Measurements from ENCODE around the gene HAUS1. TPM values are rescaled to one million over a fixed set of nuclear protein-coding genes. Genes with fewer than 3 reads are reported as not detected.

Gene HAUS1
- polyA plus RNA-seq, 3 donors = 12.1 to 50.4 (median 34.6) TPM

DNA sequence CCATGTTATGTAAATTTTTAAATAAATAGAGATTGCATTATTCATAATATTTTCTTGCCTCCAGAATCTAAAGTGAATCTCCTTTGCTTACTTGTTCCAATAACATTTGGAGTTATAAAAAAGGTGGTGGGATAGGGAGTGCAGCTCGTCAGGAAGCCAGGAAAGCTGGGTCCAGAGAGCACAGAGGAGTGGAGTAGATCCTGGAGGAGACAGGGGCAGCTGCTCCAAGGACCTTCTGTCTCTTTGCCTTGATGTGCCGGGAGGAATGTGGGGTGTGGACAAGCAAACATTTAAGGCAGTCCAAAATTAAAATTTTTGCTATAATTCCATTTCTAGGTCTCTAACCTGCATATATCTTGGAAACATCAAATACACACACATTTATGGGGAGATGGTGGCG, 29.3 kb downstream of the HAUS1 start:
- Histone ChIP-seq H3K4me1 (ENCODE audit: control insufficient read depth in 1 of 2, insufficient read depth in 2 of 2, low read length in 2 of 2) (no peaks in the 10 kb centered on the region), H3K9ac (ENCODE audit: insufficient read depth, low read length, poor library complexity, severe bottlenecking) (no peak overlapping the region), H3K79me2 (ENCODE audit: insufficient read depth, low read length) (no peaks in the 10 kb centered on the region), H3K27me3 (ENCODE audit: control insufficient read depth in 2 of 2, insufficient read depth in 2 of 2, low read length in 2 of 2) (no peaks in the 10 kb centered on the region), H3K27ac (ENCODE audit: low read depth in 1 of 2, low read length in 2 of 2) (no peak overlapping the region), H3K4me3 (replicated peaks in 1 of 3; ENCODE audit: low read depth in 2 of 3, low read length in 3 of 3) (no peak overlapping the region), H3K4me2 (replicated peaks; ENCODE audit: extremely low read depth, low read length, poor library complexity, severe bottlenecking) (no peak overlapping the region), H2AFZ (ENCODE audit: insufficient read depth, low read depth, low read length, poor library complexity, severe bottlenecking) (no peak overlapping the region), H4K20me1 (ENCODE audit: insufficient read depth, low read length) (no peaks in the 10 kb centered on the region), H3K36me3 (replicated peaks in 1 of 2; ENCODE audit: control insufficient read depth in 1 of 2, insufficient read depth in 2 of 2, low read length in 2 of 2) (peaks cover 18 to 21% of the 10 kb centered on the region in 2 donors), H3K9me3 (replicated peaks in 1 of 2; ENCODE audit: control insufficient read depth in 1 of 2, insufficient read depth in 1 of 2, low read length in 2 of 2) (no peaks in the 10 kb centered on the region)
- H3K36me3 Mint-ChIP-seq = peaks cover 29 to 38% of the 10 kb centered on the region in 2 donors
- 100% methylated on average over 1 of the region's 3 CpGs for WGBS (ENCODE audit: insufficient coverage)
- peaks cover 0 to 2% (median 0%) of the 10 kb centered on the region in 3 donors for H3K27me3 Mint-ChIP-seq (ENCODE audit: low read depth in 3 of 3)
- DNase-seq = no peak
- H3K4me3 Mint-ChIP-seq = no peak overlapping the region
- H3K4me1 Mint-ChIP-seq = no peaks in the 10 kb centered on the region
- TF ChIP-seq, protein P1, sequence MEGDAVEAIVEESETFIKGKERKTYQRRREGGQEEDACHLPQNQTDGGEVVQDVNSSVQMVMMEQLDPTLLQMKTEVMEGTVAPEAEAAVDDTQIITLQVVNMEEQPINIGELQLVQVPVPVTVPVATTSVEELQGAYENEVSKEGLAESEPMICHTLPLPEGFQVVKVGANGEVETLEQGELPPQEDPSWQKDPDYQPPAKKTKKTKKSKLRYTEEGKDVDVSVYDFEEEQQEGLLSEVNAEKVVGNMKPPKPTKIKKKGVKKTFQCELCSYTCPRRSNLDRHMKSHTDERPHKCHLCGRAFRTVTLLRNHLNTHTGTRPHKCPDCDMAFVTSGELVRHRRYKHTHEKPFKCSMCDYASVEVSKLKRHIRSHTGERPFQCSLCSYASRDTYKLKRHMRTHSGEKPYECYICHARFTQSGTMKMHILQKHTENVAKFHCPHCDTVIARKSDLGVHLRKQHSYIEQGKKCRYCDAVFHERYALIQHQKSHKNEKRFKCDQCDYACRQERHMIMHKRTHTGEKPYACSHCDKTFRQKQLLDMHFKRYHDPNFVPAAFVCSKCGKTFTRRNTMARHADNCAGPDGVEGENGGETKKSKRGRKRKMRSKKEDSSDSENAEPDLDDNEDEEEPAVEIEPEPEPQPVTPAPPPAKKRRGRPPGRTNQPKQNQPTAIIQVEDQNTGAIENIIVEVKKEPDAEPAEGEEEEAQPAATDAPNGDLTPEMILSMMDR (IDR thresholded peaks at IDR 0.05) = no peak
- peak overlapping the region in 1 of 7 donors; percentile 56 for H3K27ac Mint-ChIP-seq
- H3K9me3 Mint-ChIP-seq = peaks cover 0 to 1% (median 0%) of the 10 kb centered on the region in 7 donors
- intact Hi-C loops (cut with micrococcal nuclease) = no loop called here

DNA sequence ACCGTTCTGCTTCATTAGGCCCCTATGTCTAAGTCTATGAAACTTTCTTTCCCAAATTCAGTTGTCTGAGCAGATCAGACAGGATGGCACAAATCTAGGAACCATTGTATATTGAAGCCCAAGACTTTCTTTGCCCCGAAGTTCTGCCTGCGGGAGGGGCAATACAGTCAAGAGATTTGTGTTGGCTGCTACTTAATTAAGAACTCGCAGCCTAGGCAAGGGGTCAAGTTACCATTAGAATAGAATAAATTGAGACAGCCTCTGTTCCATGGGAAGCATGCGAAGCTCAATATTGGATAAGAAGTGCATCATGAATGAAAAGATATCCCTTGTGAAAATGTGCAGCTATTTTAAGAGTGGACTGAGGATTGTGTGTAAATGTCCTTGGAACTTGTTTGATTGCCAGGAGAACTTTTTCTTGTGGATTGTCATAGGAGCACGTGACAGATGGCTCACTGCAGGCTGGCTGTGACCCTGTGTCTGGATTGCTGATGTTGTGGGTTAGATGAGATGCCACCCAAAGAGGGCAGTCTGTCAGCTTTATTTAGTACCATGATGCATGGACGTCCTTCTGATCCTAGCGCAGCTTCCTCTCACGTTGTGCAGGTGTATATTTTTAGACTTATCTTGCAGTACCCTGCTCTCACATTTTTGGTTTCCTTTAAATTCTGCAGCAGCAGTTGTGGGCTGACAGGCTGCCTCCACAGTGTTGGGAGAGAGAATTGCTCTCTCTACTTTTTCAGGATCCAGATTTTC, 30.9 kb downstream of the HAUS1 start:
- Mint-ChIP-seq H3K27me3 (ENCODE audit: low read depth in 3 of 3) (no peaks in the 10 kb centered on the region), H3K9me3 (peaks cover 0 to 1% (median 0%) of the 10 kb centered on the region in 7 donors), H3K4me3 (no peak overlapping the region), H3K36me3 (peaks cover 16 to 23% of the 10 kb centered on the region in 2 donors), H3K4me1 (no peaks in the 10 kb centered on the region), H3K27ac (peak overlapping the region in 1 of 7 donors; percentile 30)
- 92% methylated on average over 5 of the region's 9 CpGs for WGBS (ENCODE audit: insufficient coverage)
- no peak overlapping the region for H2AFZ ChIP-seq (ENCODE audit: insufficient read depth, low read depth, low read length, poor library complexity, severe bottlenecking)
- no peaks in the 10 kb centered on the region for H3K9me3 ChIP-seq (replicated peaks in 1 of 2; ENCODE audit: control insufficient read depth in 1 of 2, insufficient read depth in 1 of 2, low read length in 2 of 2)
- H3K79me2 ChIP-seq (ENCODE audit: insufficient read depth, low read length) = no peaks in the 10 kb centered on the region
- no peak overlapping the region for H3K9ac ChIP-seq (ENCODE audit: insufficient read depth, low read length, poor library complexity, severe bottlenecking)
- H3K27me3 ChIP-seq (ENCODE audit: control insufficient read depth in 2 of 2, insufficient read depth in 2 of 2, low read length in 2 of 2) = no peaks in the 10 kb centered on the region
- no peak overlapping the region for H3K4me2 ChIP-seq (replicated peaks; ENCODE audit: extremely low read depth, low read length, poor library complexity, severe bottlenecking)
- intact Hi-C loops (cut with micrococcal nuclease) = no loop called here
- peaks cover 2 to 7% of the 10 kb centered on the region in 2 donors for H3K36me3 ChIP-seq (replicated peaks in 1 of 2; ENCODE audit: control insufficient read depth in 1 of 2, insufficient read depth in 2 of 2, low read length in 2 of 2)
- H4K20me1 ChIP-seq (ENCODE audit: insufficient read depth, low read length) = no peaks in the 10 kb centered on the region
- no peak overlapping the region for H3K4me3 ChIP-seq (replicated peaks in 1 of 3; ENCODE audit: low read depth in 2 of 3, low read length in 3 of 3)
- no peaks in the 10 kb centered on the region for H3K4me1 ChIP-seq (ENCODE audit: control insufficient read depth in 1 of 2, insufficient read depth in 2 of 2, low read length in 2 of 2)
- no peak overlapping the region for H3K27ac ChIP-seq (ENCODE audit: low read depth in 1 of 2, low read length in 2 of 2)
- TF ChIP-seq, protein P1 (IDR thresholded peaks at IDR 0.05) = no peak
- DNase-seq = no peak

Measured in CD14-positive monocyte (primary cell).